Erythroblast (primary cell): ENCODE results near the gene AR.

Experiments used
- GATA1 ChIP-seq: IDR thresholded peaks from 2 replicates; pipeline ENCODE4 v1.6.1; 2011; ENCODE audit warnings: low read depth, mild to moderate bottlenecking, control low read depth, low read length, moderate library complexity
- POLR2A ChIP-seq: IDR thresholded peaks from 2 replicates; pipeline ENCODE4 v1.6.1; 2011; ENCODE audit warnings: mild to moderate bottlenecking, low read length

DNA sequence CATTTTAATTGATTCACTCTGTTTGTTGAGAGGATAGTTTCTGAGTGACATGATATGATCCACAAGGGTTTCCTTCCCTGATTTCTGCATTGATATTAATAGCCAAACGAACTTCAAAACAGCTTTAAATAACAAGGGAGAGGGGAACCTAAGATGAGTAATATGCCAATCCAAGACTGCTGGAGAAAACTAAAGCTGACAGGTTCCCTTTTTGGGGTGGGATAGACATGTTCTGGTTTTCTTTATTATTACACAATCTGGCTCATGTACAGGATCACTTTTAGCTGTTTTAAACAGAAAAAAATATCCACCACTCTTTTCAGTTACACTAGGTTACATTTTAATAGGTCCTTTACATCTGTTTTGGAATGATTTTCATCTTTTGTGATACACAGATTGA, 182.2 kb downstream of the AR start:
- no peak for TF ChIP-seq POLR2A
- no peak for TF ChIP-seq GATA1
